Limb (tissue), 2 donors: ENCODE data around the gene KHDC1L.
"Not testable (repeated sequence)": the region's sequence is repeated elsewhere in the genome, so short reads cannot be mapped to it uniquely, and the experiment has no call there.

ENCODE experiments used
- DNase-seq, 2 donors: peaks; one replicate each; pipeline ENCODE4 v3.0.0-alpha.2; 2016; ENCODE audit errors: extremely low spot score in 2 of 2

The KHDC1L gene

GRCh38 chr6:73225396-73225795, at the start of gene KHDC1L:
Gene KHDC1L (minus strand): TSS chr6:73225496. CDS start chr6:73225408, 88 bp downstream.
- DNase-seq, result no peak

- not testable (repeated sequence) for DNase-seq
Measured at GRCh38 chr6:73269296-73269695, 44.0 kb upstream of the KHDC1L start.

GRCh38 chr6:73268896-73269295, 43.6 kb upstream of the KHDC1L start:
- DNase-seq, result not testable (repeated sequence)

GRCh38 chr6:73264446-73264845, 39.1 kb upstream of the KHDC1L start:
- DNase-seq, result no peak

GRCh38 chr6:73263570-73263909, 38.2 kb upstream of the KHDC1L start:
- DNase-seq, result no peak

GRCh38 chr6:73262671-73263569, 37.6 kb upstream of the KHDC1L start, which contains the start of gene KHDC1:
Gene KHDC1 (minus strand): TSS chr6:73263196. CDS start chr6:73242517, 20,679 bp downstream.
- peak; percentile 67 to 82 for DNase-seq

- no peak for DNase-seq
Measured at GRCh38 chr6:73258721-73259120, 33.4 kb upstream of the KHDC1L start.

GRCh38 chr6:73254323-73254722, 29.0 kb upstream of the KHDC1L start:
- DNase-seq, result not testable (repeated sequence)

GRCh38 chr6:73252703-73253102, 27.4 kb upstream of the KHDC1L start:
- DNase-seq, result no peak

- no peak for DNase-seq
Measured at GRCh38 chr6:73250016-73250415, 24.7 kb upstream of the KHDC1L start.

- no peak for DNase-seq
Measured at GRCh38 chr6:73248192-73248903, 23.1 kb upstream of the KHDC1L start.

GRCh38 chr6:73242001-73242400, 16.7 kb upstream of the KHDC1L start:
- no peak for DNase-seq

GRCh38 chr6:73240730-73241129, 15.4 kb upstream of the KHDC1L start:
- no peak for DNase-seq

- no peak for DNase-seq
Measured at GRCh38 chr6:73236144-73236750, 11.0 kb upstream of the KHDC1L start.

- no peak for DNase-seq
Measured at GRCh38 chr6:73234733-73235132, 9.4 kb upstream of the KHDC1L start.

- not testable (repeated sequence) for DNase-seq
Measured at GRCh38 chr6:73233971-73234370, 8.7 kb upstream of the KHDC1L start.

- no peak for DNase-seq
Measured at GRCh38 chr6:73233048-73233447, 7.8 kb upstream of the KHDC1L start.

GRCh38 chr6:73231986-73232391, 6.7 kb upstream of the KHDC1L start:
- no peak for DNase-seq

GRCh38 chr6:73227606-73228255, 2.4 kb upstream of the KHDC1L start:
- no peak for DNase-seq

GRCh38 chr6:73216859-73217258, 8.4 kb downstream of the KHDC1L start:
- no peak for DNase-seq

GRCh38 chr6:73209117-73209516, 16.2 kb downstream of the KHDC1L start:
- no peak for DNase-seq
